WERI-Rb-1 (cell line): ENCODE data around the gene ITIH2.

ENCODE experiments used
- DNase-seq: peaks from one replicate; pipeline ENCODE4 v3.0.0-alpha.2; 2020
- H3K27ac ChIP-seq: fragments of 250-450 bp; sonication (Bioruptor Pico); 2 replicates; pipeline ENCODE4 v1.5.1; 2020; ENCODE audit warnings: mild to moderate bottlenecking, moderate library complexity
- H3K27me3 ChIP-seq: fragments of 250-450 bp; sonication (Bioruptor Pico); 2 replicates; pipeline ENCODE4 v1.5.1; 2021; ENCODE audit warnings: mild to moderate bottlenecking, low read depth, moderate library complexity; ENCODE audit not compliant: insufficient read depth, severe bottlenecking
- H3K36me3 ChIP-seq: fragments of 250-450 bp; sonication (Bioruptor Pico); 2 replicates; pipeline ENCODE4 v1.5.1; 2020; ENCODE audit warnings: mild to moderate bottlenecking, moderate library complexity
- H3K4me3 ChIP-seq: 2 replicates; pipeline ENCODE4 v1.5.1; 2011; ENCODE audit warnings: low read depth, mild to moderate bottlenecking, control low read depth, low read length
- H3K9me3 ChIP-seq: fragments of 250-450 bp; sonication (Bioruptor Pico); 2 replicates; pipeline ENCODE4 v1.5.1; 2021; ENCODE audit warnings: mild to moderate bottlenecking, moderate library complexity; ENCODE audit not compliant: severe bottlenecking
- TF ChIP-seq, protein P1 (sequence below): IDR thresholded peaks from 2 replicates; pipeline ENCODE4 v1.5.1; 2011; ENCODE audit warnings: low read depth, mild to moderate bottlenecking, control low read depth, inconsistent platforms, low read length

Gene ITIH2

GRCh38 chr10:7750222-7750621, 47.1 kb downstream of the ITIH2 start:
- Histone ChIP-seq H3K27ac (no peak overlapping the region), H3K27me3 (no peaks in the 10 kb centered on the region), H3K36me3 (no peaks in the 10 kb centered on the region), H3K4me3 (no peak overlapping the region), H3K9me3 (no peaks in the 10 kb centered on the region)
- TF ChIP-seq, protein P1, sequence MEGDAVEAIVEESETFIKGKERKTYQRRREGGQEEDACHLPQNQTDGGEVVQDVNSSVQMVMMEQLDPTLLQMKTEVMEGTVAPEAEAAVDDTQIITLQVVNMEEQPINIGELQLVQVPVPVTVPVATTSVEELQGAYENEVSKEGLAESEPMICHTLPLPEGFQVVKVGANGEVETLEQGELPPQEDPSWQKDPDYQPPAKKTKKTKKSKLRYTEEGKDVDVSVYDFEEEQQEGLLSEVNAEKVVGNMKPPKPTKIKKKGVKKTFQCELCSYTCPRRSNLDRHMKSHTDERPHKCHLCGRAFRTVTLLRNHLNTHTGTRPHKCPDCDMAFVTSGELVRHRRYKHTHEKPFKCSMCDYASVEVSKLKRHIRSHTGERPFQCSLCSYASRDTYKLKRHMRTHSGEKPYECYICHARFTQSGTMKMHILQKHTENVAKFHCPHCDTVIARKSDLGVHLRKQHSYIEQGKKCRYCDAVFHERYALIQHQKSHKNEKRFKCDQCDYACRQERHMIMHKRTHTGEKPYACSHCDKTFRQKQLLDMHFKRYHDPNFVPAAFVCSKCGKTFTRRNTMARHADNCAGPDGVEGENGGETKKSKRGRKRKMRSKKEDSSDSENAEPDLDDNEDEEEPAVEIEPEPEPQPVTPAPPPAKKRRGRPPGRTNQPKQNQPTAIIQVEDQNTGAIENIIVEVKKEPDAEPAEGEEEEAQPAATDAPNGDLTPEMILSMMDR, result no peak
- no peak for DNase-seq

DNA sequence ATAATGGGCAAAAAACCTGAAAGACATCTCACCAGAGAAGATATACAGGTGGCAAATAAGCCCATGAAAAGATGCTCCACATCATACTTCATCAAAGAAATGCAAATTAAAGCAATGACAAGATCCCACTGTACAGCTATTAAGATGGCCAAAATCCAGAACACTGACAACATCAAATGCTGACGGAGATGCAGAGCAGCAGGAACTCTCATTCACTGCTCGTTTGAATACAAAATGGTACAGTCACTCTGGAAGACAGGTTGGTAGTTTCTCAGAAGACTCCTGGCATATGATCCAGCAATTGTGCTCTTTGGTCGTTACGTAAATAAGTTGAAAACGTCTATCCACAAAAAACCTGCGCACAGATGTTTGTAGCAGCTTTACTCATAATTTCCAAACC, 49.1 kb downstream of the ITIH2 start:
- Histone ChIP-seq H3K9me3 (no peaks in the 10 kb centered on the region), H3K36me3 (no peaks in the 10 kb centered on the region), H3K27me3 (no peaks in the 10 kb centered on the region), H3K4me3 (no peak overlapping the region), H3K27ac (no peak overlapping the region)
- DNase-seq, result no peak
- TF ChIP-seq, protein P1, result no peak

DNA sequence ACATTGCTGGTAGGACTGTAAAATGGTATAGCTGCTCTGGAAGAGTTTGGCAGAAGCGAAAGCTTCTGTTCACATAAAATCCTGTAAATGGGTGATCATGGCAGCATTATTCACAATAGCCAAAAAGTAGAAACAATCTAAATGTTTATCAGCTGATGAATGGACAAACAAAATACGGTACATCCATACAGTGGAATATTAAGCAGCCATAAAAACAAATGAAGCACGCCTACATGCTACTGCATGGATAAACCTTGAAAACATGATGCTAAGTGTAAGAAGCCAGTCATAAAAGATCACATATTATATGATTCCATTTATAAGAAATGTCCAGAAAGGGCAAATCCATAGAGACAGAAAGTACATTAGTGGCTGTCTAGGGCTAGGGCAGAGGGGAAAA, 52.0 kb downstream of the ITIH2 start:
- Histone ChIP-seq H3K27ac (no peak overlapping the region), H3K9me3 (no peaks in the 10 kb centered on the region), H3K36me3 (no peaks in the 10 kb centered on the region), H3K4me3 (no peak overlapping the region), H3K27me3 (no peaks in the 10 kb centered on the region)
- TF ChIP-seq, protein P1, result no peak
- DNase-seq, result no peak

DNA sequence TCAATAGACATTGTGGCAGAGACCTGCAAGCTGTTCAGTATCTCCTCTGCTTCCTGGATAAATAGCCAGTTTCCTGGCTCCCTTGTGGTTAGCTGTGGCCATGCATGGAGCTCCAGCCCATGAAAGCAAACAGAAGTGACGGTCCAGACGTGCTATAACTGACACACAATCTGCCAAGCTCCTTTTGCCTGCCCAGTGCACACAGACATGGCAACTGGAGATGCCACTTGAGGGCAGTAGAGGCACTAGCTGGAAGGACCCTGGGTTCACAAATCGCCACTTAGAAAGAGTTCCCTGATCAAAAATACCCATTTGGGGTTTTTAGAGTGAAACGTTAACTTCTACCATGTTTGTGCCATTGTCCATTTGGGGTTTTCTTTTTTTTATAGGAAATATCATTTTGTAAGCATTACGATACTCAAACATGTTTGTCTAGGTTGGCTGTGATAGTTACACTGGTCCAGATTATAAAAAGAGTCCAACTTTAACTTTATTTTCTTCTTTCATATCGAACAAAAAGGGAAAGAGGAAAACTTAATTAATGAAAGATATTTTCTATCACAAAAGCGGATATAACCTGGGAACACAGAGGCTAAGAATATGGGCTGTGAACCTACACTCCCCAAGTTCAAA, 53.4 kb downstream of the ITIH2 start:
- H3K27me3 ChIP-seq, result no peaks in the 10 kb centered on the region
- H3K4me3 ChIP-seq, result no peak overlapping the region
- H3K27ac ChIP-seq, result no peak overlapping the region
- no peaks in the 10 kb centered on the region; the same call in none of the 2 replicates for H3K36me3 ChIP-seq
- peak; percentile 12 for DNase-seq
- TF ChIP-seq, protein P1, result peak; percentile 52
- no peaks in the 10 kb centered on the region for H3K9me3 ChIP-seq

DNA sequence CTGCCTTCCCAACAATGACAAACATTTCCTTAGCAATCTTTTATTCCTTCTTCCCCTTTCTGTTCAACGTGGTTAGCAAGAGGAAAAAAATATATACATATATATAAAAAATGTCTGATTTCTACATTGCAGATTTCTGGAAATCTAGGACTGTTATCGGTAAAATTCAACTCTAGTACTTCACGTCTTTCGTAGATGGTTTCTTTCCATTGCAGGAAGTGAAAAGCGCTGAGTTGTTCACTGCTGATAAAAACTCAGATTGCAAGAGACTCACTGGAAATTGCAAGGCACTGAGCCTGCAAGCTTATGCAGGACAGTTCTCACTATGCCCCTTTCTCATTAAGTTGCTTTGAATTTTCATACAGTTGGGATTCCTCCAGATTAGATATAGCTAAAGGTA, 60.8 kb downstream of the ITIH2 start:
- no peak for DNase-seq
- H3K36me3 ChIP-seq, result no peaks in the 10 kb centered on the region; the same call in none of the 2 replicates
- TF ChIP-seq, protein P1, result no peak

GRCh38 chr10:7766241-7766640, 63.1 kb downstream of the ITIH2 start:
- no peaks in the 10 kb centered on the region; the same call in 1 of the 2 replicates for H3K36me3 ChIP-seq

More for the DNA sequence above, 60.8 kb downstream of the ITIH2 start:
- Histone ChIP-seq H3K27ac (no peak overlapping the region), H3K27me3 (no peaks in the 10 kb centered on the region), H3K9me3 (no peaks in the 10 kb centered on the region), H3K4me3 (no peak overlapping the region)

More at GRCh38 chr10:7766241-7766640, 63.1 kb downstream of the ITIH2 start:
- Histone ChIP-seq H3K9me3 (no peaks in the 10 kb centered on the region), H3K27ac (no peak overlapping the region), H3K4me3 (no peak overlapping the region), H3K27me3 (no peaks in the 10 kb centered on the region)
- TF ChIP-seq, protein P1, result no peak
- DNase-seq, result no peak
